ENCODE results near the gene CXCL5.

Gene CXCL5

DNA sequence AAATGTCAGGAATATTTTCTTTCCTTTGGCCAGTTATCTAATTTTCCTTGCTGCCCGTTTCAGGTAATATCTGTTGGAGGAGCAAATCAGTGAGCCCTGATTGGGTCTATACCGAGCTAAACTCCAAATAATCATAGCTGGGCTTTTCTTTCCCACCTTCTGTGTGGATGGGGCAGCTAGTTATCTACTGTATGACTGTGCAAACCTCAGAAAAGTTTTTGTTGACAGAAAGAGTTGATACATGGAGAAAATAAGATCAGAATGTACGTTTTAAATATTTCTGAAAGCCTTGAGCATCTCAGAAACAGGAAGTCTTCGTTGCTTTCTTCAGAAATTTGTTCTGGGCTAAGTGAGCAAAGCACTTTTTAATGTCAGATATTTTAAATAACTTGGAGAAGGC, 6.2 kb upstream of the CXCL5 start:
- H3K36me3 ChIP-seq (ENCODE audit: insufficient read depth, insufficient read length, low read length) = no peaks in the 10 kb centered on the region
- H3K4me1 ChIP-seq (ENCODE audit: insufficient read depth, insufficient read length) = no peaks in the 10 kb centered on the region
- H3K9ac ChIP-seq (ENCODE audit: insufficient read length, low read depth) = no peak overlapping the region
- H3K4me3 ChIP-seq (ENCODE audit: insufficient read length, low read depth) = no peak overlapping the region
- no peak for TF ChIP-seq SUZ12 (IDR thresholded peaks at IDR 0.05; ENCODE audit: extremely low read depth, insufficient read depth, insufficient read length)
- TF ChIP-seq ZNF274 (IDR thresholded peaks at IDR 0.05; ENCODE audit: low read depth, low read length) = no peak
- TF ChIP-seq YY1 (IDR thresholded peaks at IDR 0.05; ENCODE audit: insufficient read depth, insufficient read length) = no peak
- no peak for DNase-seq (ENCODE audit: low read depth, low spot score)
- H3K9me3 ChIP-seq (ENCODE audit: insufficient read depth, low read length) = no peaks in the 10 kb centered on the region
- no peaks in the 10 kb centered on the region for H3K27me3 ChIP-seq (ENCODE audit: insufficient read depth, insufficient read length)

DNA sequence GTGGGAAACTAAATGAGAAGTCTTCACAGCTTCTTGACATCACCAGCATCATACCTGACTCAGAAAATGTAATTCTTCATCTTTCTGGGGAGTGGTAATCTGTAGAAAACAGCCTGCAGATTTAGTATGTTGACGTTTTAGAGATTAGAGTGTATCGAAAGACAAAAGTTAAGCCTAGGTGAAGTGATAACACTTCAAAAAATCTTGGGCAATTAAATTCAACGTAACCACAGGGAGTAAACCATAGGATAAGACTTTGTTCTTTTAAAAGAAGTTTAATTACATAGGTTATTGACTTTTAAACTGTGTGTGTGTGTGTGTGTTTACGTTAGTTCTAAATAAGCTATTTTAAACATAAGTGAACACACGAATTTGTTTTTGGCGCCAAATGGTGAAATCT, 1.8 kb upstream of the CXCL5 start:
- H3K36me3 ChIP-seq (ENCODE audit: insufficient read depth, insufficient read length, low read length) = no peaks in the 10 kb centered on the region
- no peak overlapping the region for H3K4me3 ChIP-seq (ENCODE audit: insufficient read length, low read depth)
- no peak overlapping the region for H3K9ac ChIP-seq (ENCODE audit: insufficient read length, low read depth)
- no peaks in the 10 kb centered on the region for H3K9me3 ChIP-seq (ENCODE audit: insufficient read depth, low read length)
- no peaks in the 10 kb centered on the region for H3K27me3 ChIP-seq (ENCODE audit: insufficient read depth, insufficient read length)
- no peak for TF ChIP-seq YY1 (IDR thresholded peaks at IDR 0.05; ENCODE audit: insufficient read depth, insufficient read length)
- no peak for TF ChIP-seq ZNF274 (IDR thresholded peaks at IDR 0.05; ENCODE audit: low read depth, low read length)
- TF ChIP-seq SUZ12 (IDR thresholded peaks at IDR 0.05; ENCODE audit: extremely low read depth, insufficient read depth, insufficient read length) = no peak
- DNase-seq (ENCODE audit: low read depth, low spot score) = no peak
- no peaks in the 10 kb centered on the region for H3K4me1 ChIP-seq (ENCODE audit: insufficient read depth, insufficient read length)

DNA sequence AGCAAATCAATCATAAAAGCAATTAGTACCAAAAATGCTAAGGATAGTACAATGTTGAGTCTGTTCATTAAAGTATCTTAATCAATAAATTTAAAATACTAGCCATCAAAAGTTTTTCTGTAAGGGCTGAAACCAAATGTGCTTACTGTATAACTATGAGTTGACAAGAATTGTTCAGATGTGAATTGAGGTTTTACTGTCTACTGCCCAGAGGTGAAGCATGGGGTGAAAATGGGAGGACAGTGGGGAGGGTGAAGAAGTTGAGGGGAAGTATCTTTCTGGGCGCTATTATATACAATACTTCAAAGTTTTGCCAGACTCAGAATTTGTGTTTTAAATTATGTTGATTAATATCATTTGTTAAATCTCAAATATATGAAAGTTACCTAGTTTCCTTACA, 6.4 kb downstream of the CXCL5 start:
- Histone ChIP-seq H3K4me3 (ENCODE audit: insufficient read length, low read depth) (no peak overlapping the region), H3K27me3 (ENCODE audit: insufficient read depth, insufficient read length) (no peaks in the 10 kb centered on the region), H3K36me3 (ENCODE audit: insufficient read depth, insufficient read length, low read length) (no peaks in the 10 kb centered on the region), H3K9me3 (ENCODE audit: insufficient read depth, low read length) (no peaks in the 10 kb centered on the region), H3K4me1 (ENCODE audit: insufficient read depth, insufficient read length) (no peaks in the 10 kb centered on the region), H3K9ac (ENCODE audit: insufficient read length, low read depth) (no peak overlapping the region)
- DNase-seq (ENCODE audit: low read depth, low spot score) = no peak
- TF ChIP-seq YY1 (IDR thresholded peaks at IDR 0.05; ENCODE audit: insufficient read depth, insufficient read length) = no peak
- TF ChIP-seq SUZ12 (IDR thresholded peaks at IDR 0.05; ENCODE audit: extremely low read depth, insufficient read depth, insufficient read length) = no peak
- TF ChIP-seq ZNF274 (IDR thresholded peaks at IDR 0.05; ENCODE audit: low read depth, low read length) = no peak

DNA sequence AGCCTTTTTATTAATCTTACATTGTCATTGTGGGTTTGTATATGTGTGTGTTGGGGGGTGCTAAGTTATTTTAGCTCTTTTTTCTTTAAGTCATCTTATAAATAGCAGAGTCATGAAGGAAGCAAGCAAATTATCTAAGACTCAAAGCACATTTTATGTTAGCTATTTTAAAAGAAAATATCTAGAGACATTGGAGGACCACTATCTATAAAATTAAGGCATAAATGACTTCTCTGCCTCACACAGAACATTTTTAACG, 6.8 kb downstream of the CXCL5 start:
- H3K4me1 ChIP-seq (ENCODE audit: insufficient read depth, insufficient read length) = no peaks in the 10 kb centered on the region
- no peaks in the 10 kb centered on the region for H3K27me3 ChIP-seq (ENCODE audit: insufficient read depth, insufficient read length)
- no peak overlapping the region for H3K9ac ChIP-seq (ENCODE audit: insufficient read length, low read depth)
- no peak overlapping the region for H3K4me3 ChIP-seq (ENCODE audit: insufficient read length, low read depth)
- H3K9me3 ChIP-seq (ENCODE audit: insufficient read depth, low read length) = no peaks in the 10 kb centered on the region
- no peak for DNase-seq (ENCODE audit: low read depth, low spot score)
- TF ChIP-seq YY1 (IDR thresholded peaks at IDR 0.05; ENCODE audit: insufficient read depth, insufficient read length) (no peak), SUZ12 (IDR thresholded peaks at IDR 0.05; ENCODE audit: extremely low read depth, insufficient read depth, insufficient read length) (no peak), ZNF274 (IDR thresholded peaks at IDR 0.05; ENCODE audit: low read depth, low read length) (no peak)
- H3K36me3 ChIP-seq (ENCODE audit: insufficient read depth, insufficient read length, low read length) = no peaks in the 10 kb centered on the region

DNA sequence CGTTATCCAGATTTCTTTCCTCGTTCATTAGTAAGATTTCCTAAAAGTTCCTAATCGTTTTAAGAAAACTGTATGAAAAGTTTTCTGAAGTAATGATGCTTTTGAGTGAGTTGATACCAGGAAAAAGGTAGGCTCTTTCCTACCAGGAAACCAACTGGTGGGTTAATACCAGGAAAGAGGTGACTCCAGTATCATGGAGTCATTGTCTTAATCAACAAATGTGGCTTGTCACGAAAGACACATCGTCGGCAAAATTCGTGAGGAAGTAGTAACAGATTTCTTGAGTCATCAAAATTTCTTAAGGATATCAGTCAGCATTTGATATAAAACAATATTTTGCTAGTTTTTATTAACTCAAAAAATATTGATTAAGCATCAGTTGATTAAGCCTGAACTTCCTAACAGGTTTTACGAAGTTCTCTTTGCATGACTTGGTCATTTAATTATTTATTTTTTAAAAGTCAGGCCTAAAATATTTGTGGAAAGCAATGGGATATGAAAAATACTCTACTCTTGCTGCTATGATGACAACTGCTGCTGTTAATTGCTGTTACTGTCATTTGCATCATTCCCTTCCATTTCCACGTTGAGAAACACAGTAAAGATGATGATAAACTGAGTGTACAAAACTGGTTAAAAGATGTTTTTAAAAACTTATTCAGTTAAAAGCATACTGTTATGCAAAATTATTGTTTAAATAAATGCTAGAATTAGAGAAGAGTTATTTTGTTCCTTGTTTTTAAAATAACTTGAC, 7.3 kb downstream of the CXCL5 start:
- no peak for TF ChIP-seq YY1 (IDR thresholded peaks at IDR 0.05; ENCODE audit: insufficient read depth, insufficient read length)
- no peak for TF ChIP-seq ZNF274 (IDR thresholded peaks at IDR 0.05; ENCODE audit: low read depth, low read length)
- no peak for TF ChIP-seq SUZ12 (IDR thresholded peaks at IDR 0.05; ENCODE audit: extremely low read depth, insufficient read depth, insufficient read length)
- DNase-seq (ENCODE audit: low read depth, low spot score) = no peak
- Histone ChIP-seq H3K9ac (ENCODE audit: insufficient read length, low read depth) (no peak overlapping the region), H3K4me1 (ENCODE audit: insufficient read depth, insufficient read length) (no peaks in the 10 kb centered on the region), H3K9me3 (ENCODE audit: insufficient read depth, low read length) (no peaks in the 10 kb centered on the region), H3K4me3 (ENCODE audit: insufficient read length, low read depth) (no peak overlapping the region), H3K27me3 (ENCODE audit: insufficient read depth, insufficient read length) (no peaks in the 10 kb centered on the region), H3K36me3 (ENCODE audit: insufficient read depth, insufficient read length, low read length) (no peaks in the 10 kb centered on the region)

DNA sequence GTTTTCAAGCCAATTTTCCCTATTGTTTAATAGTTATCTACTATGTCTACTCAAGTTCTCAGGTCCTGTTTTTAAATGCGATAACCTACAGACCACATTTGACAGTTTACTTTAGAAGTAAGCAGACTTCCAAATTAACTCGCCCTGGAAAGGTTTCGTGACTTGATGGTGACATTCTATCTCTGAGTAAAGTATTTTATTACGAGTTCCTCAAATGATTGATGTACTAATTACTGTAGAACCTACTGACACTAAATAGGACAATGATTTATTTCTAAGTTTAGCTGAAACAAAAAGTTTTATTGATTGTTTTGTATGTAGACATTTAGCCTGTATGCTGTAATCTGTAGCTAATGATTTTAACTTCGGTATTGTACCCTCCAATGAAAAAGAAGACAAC, 8.5 kb downstream of the CXCL5 start:
- Histone ChIP-seq H3K9me3 (ENCODE audit: insufficient read depth, low read length) (no peaks in the 10 kb centered on the region), H3K9ac (ENCODE audit: insufficient read length, low read depth) (no peak overlapping the region), H3K27me3 (ENCODE audit: insufficient read depth, insufficient read length) (no peaks in the 10 kb centered on the region), H3K4me1 (ENCODE audit: insufficient read depth, insufficient read length) (no peaks in the 10 kb centered on the region), H3K36me3 (ENCODE audit: insufficient read depth, insufficient read length, low read length) (no peaks in the 10 kb centered on the region), H3K4me3 (ENCODE audit: insufficient read length, low read depth) (no peak overlapping the region)
- TF ChIP-seq ZNF274 (IDR thresholded peaks at IDR 0.05; ENCODE audit: low read depth, low read length) (no peak), SUZ12 (IDR thresholded peaks at IDR 0.05; ENCODE audit: extremely low read depth, insufficient read depth, insufficient read length) (no peak), YY1 (IDR thresholded peaks at IDR 0.05; ENCODE audit: insufficient read depth, insufficient read length) (no peak)
- DNase-seq (ENCODE audit: low read depth, low spot score) = no peak

DNA sequence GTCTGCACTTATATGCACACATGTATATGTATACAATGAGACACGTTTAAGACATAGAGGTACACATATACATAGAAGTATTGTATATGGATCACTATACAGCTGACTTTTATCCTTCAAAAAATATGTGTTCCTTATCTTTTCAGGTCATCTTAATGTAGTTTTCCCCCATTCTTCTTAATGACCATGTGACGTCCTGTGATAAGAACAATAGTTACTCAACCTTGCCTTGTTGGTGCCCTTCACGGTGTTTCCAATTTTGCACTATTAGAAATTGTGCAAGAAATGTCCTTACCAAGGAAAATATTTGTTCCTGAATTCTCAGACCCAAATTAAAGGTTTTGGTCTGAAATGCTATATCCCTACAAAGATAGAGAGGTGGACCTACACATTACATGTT, 9.4 kb downstream of the CXCL5 start:
- Histone ChIP-seq H3K36me3 (ENCODE audit: insufficient read depth, insufficient read length, low read length) (no peaks in the 10 kb centered on the region), H3K27me3 (ENCODE audit: insufficient read depth, insufficient read length) (no peaks in the 10 kb centered on the region), H3K9ac (ENCODE audit: insufficient read length, low read depth) (no peak overlapping the region), H3K9me3 (ENCODE audit: insufficient read depth, low read length) (no peaks in the 10 kb centered on the region), H3K4me3 (ENCODE audit: insufficient read length, low read depth) (no peak overlapping the region), H3K4me1 (ENCODE audit: insufficient read depth, insufficient read length) (no peaks in the 10 kb centered on the region)
- TF ChIP-seq SUZ12 (IDR thresholded peaks at IDR 0.05; ENCODE audit: extremely low read depth, insufficient read depth, insufficient read length) = no peak
- DNase-seq (ENCODE audit: low read depth, low spot score) = no peak

Measured in NT2/D1 (cell line).